ENCODE results near the gene TRIP4.
"Not testable (repeated sequence)": the region's sequence is repeated elsewhere in the genome, so short reads cannot be mapped to it uniquely, and the experiment has no call there.

Gene TRIP4

DNA sequence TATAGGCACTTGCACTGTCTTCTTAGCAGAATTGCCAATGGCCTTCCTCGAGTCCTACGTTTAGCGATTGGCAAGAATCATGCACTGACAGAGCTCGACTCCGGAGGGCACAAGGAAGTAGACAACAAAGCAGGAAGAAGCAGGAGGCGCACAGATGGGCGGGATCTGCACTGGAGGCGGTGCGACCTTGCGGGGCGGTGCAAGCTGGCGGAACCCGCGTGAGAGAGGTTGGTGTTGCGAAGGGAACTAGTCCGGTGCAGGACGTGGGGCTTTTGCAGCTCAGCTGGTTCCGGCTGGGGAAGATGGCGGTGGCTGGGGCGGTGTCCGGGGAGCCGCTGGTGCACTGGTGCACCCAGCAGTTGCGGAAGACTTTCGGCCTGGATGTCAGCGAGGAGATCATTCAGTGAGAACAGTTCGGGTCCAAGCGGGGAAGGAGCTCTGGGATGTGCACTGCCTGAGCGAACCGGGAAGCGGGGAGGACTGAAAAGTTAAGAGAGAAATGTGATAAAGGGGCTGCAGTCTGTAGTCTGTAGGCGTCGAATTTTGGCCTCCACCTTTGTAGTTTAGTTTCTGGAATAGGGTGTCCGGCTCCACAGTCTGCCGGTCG lies at the start of gene TRIP4:
Gene TRIP4 (plus strand): TSS at position 275 of the 607 bp plus-strand sequence. CDS start 28 bp downstream, at position 303.
- peak; percentile 95 for DNase-seq (ENCODE audit: low spot score)

DNA sequence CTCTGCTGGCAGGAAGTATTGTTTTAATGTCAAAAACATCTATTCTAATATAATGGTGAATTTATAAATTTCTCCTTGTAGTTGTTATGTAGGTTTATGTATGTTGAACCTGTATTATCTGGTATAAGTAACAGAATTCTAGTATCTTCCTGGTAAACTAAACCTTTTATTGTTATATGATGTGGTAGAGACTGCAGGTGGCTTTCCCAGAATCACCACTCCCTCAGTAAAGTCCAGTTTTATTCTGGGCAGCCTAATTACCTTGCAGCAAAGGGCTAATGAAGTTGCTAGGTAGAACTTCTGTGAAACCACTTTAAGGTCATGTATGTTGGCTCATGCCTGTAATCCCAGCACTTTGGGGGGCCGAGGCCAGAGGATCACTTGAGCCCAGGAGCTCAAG lies 47.3 kb upstream of the TRIP4 start:
- DNase-seq (ENCODE audit: low spot score) = no peak

DNA sequence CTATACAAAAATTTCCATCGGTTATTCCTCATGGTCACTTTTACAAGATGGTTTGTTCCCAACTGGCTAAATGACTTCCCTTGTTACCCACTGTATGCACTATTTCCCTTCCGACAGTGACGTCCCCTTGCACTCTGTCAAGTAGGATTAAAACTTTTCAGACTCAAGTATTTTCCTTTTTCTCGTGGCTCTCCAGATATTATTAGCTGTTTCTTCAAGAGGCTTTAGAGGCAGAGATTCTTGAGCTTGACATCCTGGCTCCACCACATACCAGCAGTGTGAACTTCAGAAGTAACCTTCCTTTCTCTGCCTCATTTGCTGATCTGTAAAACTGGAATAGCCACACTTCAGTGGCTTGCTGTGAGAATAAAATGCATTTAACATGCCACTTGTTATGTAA lies 45.7 kb upstream of the TRIP4 start:
- DNase-seq (ENCODE audit: low spot score) = no peak

DNA sequence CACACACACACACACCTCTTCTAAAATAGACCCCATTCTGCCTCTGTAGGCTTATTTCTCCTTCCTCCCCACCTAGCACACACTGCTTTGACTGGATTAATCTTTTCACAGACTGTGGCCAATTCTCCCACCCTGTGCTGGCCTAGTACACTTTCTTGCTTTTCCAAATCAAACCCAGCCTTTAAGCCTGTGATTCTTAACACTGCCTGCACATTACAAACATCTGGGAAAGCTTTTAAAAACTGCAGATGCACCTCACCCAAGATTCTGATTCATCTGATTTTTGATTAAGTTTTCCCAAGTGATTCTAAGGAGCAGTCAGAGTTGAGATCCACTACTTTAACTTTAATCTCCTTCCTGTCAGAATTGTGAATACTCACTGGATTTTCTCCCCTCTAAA lies 44.4 kb upstream of the TRIP4 start:
- no peak for DNase-seq (ENCODE audit: low spot score)

DNA sequence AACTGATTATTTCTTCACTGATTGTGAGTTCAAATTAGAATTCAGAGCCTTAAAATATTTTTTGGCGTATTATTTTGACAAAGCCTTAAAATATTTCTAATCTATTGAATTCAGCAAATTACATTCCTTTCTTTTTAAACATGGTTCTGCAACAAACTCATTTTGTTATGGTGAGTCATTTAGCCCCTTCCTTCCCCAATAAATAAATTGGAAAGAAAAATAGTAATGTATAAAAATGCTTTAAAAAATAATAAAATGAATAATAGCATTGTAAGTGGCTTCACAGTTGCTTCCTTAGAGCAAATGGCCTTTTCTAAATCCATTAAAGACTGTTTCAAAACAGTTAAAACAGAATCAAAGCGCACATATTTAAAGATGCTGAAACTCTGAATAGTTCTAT lies 43.8 kb upstream of the TRIP4 start:
- no peak for DNase-seq (ENCODE audit: low spot score)

DNA sequence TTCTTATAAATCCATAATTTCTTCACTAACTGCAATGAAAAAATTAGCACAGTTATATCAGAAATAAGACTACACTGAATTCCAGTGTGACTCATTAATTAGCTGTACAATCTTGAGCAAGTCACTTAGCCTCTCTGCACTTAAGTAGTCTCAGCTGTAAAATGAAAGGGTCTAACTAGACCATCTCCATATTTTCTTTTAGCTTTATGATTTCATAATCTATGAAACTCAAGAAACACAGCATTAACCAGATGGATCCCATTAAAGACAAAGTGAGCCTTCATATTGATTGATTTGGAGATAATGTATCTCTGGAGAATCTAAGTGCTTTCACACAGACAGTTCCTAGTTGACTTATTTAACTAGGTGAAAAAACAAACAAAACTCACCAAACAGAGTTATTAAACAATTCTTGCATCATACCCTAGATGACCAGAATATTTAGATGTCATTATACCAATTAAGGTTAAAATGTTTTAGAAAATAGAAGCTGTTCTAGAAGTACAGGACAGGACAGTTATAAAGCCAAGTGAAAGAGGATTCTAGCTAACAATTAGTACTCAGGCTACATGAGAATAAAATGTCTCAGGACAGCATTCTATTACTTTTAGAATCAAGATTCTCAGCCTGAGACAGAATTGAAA lies 42.9 kb upstream of the TRIP4 start:
- DNase-seq (ENCODE audit: low spot score) = no peak

DNA sequence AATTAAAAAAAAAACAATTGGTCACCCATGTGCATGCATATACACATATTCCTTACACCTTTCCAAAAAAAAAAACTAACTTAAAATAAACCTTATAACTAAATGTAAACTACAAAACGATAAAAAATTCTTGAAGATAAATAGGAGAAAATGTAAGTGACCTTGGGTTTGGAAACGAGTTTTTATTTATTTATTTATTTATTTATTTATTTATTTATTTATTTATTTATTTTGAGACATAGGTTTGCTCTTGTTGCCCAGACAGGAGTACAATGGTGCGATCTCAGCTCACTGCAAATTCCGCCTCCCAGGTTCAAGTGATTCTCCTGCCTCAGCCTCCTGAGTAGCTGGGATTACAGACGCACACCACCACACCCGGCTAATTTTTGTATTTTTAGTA lies 41.4 kb upstream of the TRIP4 start:
- DNase-seq (ENCODE audit: low spot score) = not testable (repeated sequence)

DNA sequence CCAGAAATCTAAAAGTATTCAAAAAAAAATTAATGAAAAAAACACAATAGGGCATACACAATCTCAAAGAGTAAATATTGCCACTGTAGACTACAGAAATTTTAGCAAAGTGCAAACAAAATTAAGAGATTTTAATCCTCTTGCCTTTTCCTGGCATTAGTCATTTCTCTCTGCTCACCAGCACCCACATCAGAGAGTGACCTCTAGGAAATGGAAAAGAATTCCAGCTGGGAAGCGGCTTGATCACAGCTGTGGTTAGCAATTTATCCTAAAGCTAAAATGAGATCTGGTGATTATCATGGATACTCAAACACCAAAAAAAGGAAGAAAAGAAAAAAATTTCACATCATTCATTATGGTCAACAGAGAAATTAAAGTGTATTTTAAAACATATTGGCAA lies 39.2 kb upstream of the TRIP4 start:
- DNase-seq (ENCODE audit: low spot score) = no peak

DNA sequence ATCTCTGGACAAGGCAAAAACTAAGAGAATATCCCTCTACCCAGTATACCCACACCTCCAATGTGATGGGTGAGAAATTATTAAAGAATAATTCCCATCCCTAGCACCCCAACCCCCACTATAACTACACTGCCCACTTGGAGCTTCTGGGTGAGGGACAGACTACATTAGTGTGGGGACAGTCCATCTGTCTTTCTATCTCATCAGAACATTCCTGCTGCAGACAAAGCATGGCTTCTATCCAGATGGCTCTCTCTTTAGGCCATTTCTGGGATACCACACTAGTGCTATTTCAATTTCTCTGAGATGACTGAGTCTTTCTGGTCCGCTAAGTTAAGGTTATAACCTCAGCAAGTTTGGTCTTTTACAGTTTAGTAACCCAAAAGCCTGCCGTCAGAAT lies 38.3 kb upstream of the TRIP4 start:
- no peak for DNase-seq (ENCODE audit: low spot score)

DNA sequence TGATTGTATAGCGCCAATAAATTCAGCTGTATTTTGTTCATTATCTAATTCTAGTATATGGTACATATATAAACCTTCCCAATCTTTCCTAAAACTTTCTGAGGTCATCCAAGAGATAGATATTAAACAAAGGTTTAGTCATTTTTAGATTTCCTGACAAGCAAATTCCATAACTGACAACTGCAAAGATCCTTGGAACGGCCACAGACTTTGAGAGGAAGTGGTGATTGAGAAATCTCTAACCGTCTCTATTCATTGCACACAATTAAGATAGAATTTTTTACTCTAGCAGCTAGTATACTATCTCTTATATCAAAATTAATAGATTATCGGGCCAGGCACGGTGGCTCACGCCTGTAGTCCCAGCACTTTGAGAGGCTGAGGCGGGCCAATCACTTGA lies 36.4 kb upstream of the TRIP4 start:
- no peak for DNase-seq (ENCODE audit: low spot score)

DNA sequence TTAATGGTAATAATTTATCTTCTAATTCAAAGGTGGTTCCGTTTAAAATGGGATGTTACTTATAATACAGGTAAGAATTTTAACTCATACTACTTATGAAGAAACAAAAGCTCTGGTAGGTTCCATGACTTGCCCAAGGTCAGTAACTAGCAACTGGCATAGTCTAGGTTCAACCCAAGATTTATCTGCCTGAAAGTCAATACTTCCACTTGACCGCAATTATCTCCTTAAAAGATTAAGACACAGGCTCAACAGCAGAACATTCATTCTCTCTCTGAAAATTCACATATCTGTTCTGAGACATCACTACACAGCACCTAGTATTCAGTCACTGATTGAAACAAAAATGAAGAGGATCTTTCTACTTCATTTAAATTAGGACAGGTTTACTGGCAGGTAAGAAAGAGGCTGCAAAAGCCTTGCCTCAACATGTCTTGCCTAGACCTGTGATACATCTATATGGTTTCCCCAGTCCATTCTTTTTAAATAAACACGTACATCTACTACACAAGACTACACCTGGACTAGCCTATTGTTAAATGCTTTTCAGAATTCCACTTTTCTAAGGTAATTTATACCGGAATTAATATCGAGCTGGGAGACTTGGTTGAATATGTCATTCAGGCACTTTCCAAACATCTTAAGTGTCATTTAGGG lies 32.8 kb upstream of the TRIP4 start:
- no peak for DNase-seq (ENCODE audit: low spot score)

DNA sequence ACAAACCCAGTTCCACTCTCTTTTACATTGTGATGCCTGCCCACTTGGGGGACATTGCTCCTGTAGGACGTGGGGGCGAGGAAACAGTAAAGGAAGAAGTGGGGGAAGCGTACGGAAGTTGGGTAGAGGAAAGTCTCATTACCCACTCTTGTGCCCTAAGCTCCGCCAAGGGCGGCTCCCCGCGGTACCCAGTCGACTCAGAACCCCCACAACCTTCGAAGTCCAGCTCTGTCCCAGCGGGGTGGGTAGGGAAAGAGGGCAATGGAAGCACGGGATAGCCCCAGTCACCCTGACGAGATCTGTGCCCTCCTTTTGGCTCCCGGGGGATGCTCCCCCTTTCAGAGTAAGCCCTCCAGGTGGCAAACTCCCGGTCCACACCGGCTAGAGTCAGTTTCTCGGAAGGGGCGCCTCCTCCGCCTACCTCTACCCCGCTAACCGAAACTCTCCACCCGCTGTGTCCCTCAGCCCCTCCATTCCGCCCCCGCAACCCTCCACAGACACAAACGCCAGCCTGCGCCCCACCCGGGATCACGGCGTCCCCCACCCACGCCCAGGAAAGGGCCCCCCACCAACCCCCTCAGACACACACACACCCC lies 32.2 kb upstream of the TRIP4 start:
- DNase-seq (ENCODE audit: low spot score) = no peak

DNA sequence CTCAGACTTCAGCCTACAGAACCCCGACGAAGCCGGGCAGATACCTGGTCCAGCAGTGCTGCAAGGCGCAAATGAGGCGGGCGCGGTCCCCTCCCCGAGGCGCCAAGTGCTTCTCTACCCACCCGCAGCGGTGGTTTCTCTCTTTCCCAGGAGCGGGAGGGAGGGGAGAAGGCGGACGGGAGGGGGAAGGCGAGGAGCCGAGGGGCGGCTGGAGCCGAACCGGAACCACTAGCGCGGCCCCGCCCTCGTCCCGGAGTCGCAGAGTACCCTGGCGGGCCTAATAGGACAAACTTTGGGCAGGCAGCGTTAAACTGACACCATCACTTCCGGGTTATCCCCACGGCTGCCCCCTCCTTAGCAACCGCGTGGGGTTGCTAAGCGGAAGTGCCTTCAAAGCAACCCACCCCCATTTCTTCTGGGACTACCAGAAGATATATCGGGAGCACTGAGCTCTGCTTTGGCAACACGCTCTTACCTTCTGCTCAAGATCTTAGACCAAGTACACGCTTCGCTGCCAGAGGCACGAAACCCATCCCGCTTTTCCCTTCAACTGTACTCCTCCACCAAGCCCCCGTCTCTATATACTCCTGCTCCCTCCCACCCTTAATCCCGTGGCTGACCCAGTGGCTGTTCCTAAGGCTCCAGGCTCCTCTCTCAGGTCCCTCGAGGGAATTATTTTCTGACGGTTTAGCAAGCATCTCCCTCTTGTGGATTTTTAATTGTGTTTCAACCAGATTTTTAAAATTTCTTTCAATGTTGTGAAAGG lies 31.5 kb upstream of the TRIP4 start, which contains the start of gene CSNK1G1:
Gene CSNK1G1 (minus strand): TSS at position 230 of the 766 bp plus-strand sequence. CDS start 55,674 bp downstream, outside the sequence.
- peak; percentile 96 for DNase-seq (ENCODE audit: low spot score)

DNA sequence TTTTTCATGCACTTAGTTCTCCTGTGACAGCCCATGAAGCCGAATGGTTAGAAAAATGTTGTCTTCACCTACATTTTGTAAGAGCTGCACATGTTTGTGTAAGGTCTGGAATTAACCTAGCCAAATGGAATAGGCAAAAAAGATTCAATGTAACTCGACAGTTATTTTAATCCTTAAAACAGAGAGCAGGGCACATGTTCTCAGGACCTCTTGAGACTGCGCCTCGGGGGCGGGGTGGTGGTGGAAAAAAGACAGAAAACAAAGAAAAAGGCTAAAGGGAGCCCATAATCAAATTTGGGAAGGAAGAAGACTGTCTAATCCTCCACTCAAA lies 31.0 kb upstream of the TRIP4 start:
- DNase-seq (ENCODE audit: low spot score) = no peak

DNA sequence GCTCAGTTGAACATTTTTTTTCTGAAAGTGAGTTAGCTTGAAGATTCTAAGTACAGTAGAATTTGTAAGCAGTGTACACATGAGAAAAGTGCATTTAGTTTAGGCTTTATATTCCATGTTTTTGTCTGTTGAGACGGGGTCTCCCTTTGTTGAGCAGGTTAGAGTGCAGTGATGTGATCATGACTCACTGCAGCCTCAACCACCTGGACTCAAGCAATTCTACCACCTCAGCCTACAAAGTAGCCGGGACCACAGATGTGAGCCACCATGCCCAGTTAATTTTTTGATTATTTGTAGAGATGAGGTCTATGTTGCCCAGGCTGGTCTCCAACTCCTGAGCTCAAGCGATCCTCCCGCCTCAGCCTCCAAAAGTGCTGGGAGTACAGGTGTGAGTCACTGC lies 26.4 kb upstream of the TRIP4 start:
- DNase-seq (ENCODE audit: low spot score) = no peak

DNA sequence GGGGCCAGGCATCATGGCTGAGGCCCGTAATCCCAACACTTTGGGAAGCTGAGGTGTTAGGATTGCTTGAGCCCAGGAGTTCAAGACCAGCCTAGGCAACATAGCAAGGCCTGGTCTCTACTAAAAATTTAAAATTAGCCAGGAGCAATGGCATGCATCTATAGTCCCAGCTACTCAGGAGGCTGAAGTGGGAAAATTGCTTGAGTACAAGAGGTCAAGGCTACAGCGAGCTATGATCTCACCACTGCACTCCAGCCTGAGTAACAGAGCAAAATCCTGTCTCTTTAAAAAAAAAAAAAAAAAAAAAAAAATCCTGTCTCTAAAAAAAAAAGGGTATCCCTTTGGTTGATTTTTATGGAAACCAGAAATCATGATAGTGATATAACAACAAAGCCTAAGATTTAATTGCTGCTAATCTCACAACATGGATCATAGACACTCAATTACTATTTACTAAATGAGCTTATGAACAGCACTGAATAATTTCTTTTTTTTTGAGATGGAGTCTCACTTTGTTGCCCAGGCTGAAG lies 18.5 kb upstream of the TRIP4 start:
- DNase-seq (ENCODE audit: low spot score) = no peak

DNA sequence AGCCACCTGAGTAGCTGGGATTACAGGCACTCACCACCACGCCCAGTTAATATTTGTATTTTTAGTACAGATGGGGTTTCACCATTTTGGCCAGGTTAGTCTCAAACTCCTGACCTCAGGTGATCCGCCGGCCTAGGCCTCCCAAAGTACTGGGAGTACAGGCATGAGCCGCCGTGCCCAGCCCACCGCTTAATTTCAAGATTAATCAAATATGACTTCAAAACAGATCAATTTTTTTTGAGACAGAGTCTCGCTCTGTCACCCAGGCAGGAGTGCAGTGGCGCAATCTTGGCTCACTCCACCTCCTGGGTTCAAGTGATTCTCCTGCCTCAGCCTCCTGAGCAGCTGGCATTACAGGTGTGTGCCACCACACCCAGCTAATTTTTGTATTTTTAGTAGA lies 16.3 kb upstream of the TRIP4 start:
- DNase-seq (ENCODE audit: low spot score) = not testable (repeated sequence)

DNA sequence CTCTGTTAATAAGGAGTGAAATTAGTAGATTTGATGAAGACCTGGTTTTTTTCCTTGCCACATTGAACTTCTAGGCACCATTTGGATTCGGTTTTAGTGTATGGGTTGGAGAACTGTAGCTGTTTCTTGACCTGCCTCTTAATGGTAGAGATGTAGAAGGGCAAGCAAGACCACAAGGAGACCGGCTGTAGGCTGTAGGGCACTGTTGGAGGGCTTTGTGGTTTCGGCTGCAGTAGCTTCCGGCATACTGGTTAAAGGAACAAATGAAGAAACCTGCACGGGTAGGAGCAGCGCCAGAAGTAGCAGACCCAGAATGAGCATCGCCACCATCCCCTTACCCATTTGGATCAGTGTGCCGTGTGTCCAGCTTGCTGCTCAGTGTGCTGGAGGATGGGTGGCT lies 14.3 kb upstream of the TRIP4 start:
- DNase-seq (ENCODE audit: low spot score) = no peak

DNA sequence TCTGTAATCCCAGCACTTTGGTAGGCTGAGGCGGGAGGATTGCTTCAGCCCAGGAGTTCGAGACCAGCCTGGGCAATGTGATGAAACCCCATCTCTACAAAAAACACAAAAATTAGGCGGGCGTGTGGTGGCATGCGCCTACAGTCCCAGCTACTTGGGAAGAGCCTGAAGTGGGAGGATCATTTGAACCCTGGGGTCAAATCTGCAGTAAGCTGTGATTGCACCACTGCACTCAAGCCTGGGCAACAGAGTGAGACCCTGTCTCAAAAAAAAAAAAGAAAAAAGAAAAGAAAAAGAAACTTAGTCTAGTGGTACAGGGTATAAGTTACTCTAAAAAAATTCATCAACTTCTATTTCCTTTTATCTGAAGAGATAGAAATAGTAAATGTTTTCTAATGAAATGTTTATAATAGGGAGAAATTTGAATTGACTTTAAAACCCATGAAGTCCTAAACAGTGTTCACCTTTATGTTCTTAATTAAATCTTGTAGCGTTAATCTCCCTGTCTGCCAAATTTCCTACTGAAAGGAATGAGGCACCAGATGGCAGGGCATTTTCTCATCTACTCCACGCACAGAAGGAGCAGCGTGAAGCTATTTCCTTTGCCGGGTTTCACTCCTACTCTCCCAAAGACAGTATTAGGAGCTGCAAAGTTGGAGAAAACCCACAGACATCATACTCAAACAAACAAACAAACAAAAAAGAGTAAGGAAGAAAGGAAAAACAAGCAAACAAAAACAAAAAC lies 8.2 kb upstream of the TRIP4 start:
- DNase-seq (ENCODE audit: low spot score) = no peak

DNA sequence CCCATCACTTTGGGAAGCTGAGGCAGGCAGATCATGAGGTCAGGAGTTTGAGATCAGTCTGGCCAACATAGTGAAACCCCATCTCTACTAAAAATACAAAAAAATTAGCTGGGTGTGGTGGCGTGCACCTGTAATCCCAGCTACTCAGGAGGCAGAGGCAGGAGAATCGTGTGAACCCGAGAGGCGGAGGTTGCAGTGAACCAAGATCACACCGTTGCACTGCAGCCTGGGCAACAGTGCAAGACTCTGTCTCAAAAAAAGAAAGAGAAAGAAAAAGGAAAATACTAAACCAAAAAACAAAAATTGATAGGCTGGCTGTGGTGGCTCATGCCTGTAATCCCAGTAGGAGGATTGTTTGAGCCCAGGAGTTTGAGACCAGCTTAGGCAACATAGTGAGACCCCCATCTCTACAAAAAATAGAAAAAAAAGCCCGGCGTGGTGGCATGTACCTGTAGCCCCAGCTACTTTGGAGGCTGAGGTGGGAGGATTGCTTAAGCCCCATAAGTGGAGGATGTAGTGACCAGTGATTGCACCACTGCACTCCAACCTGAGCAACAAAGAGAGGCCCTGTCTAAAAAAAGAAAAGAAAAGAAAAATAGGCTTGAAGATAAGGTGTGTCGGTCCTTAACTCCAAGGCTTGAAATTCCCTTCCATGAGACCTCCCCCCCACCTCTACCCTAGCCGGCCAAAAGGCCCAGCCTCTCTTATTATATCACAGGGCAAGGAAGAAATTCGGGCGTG lies 7.3 kb upstream of the TRIP4 start:
- DNase-seq (ENCODE audit: low spot score) = not testable (repeated sequence)
